Measurements from ENCODE around the gene CACHD1. TPM values are rescaled to one million over a fixed set of nuclear protein-coding genes. Genes with fewer than 3 reads are reported as not detected.

Gene CACHD1
- total RNA-seq, 1 experiment from 2014 or later = 3.9 TPM

- Mint-ChIP-seq H3K27me3 (ENCODE audit: insufficient read depth, unreplicated experiment) (no peaks in the 10 kb centered on the region), H3K9me3 (ENCODE audit: unreplicated experiment) (no peaks in the 10 kb centered on the region), H3K4me1 (ENCODE audit: insufficient read depth, unreplicated experiment) (peaks cover 11% of the 10 kb centered on the region), H3K4me3 (ENCODE audit: unreplicated experiment) (no peak overlapping the region), H3K36me3 (ENCODE audit: insufficient read depth, unreplicated experiment) (no peaks in the 10 kb centered on the region), H3K27ac (ENCODE audit: low read depth, unreplicated experiment) (no peak overlapping the region)
- no peak for TF ChIP-seq CTCF (IDR thresholded peaks at IDR 0.05; ENCODE audit: unreplicated experiment)
- ChIA-PET CTCF (no interaction called here), POLR2A (no interaction called here)
- intact Hi-C loops (cut with micrococcal nuclease) = no loop called here
- no peak for DNase-seq (ENCODE audit: unreplicated experiment)
- BruUV-seq (replicated peaks) = no TSS peak
Observed at GRCh38 chr1:64555947-64556346, 86.0 kb downstream of the CACHD1 start.

GRCh38 chr1:64561993-64562392 is 92.1 kb downstream of the CACHD1 start:
- Mint-ChIP-seq H3K9me3 (ENCODE audit: unreplicated experiment) (no peaks in the 10 kb centered on the region), H3K4me1 (ENCODE audit: insufficient read depth, unreplicated experiment) (peaks cover 8% of the 10 kb centered on the region), H3K4me3 (ENCODE audit: unreplicated experiment) (no peak overlapping the region), H3K36me3 (ENCODE audit: insufficient read depth, unreplicated experiment) (no peaks in the 10 kb centered on the region), H3K27ac (ENCODE audit: low read depth, unreplicated experiment) (no peak overlapping the region), H3K27me3 (ENCODE audit: insufficient read depth, unreplicated experiment) (no peaks in the 10 kb centered on the region)
- ChIA-PET POLR2A (no interaction called here), CTCF (interaction anchor here (0.7 kb wide), 2 partner anchors 27 to 32 kb away, joined by 3 read pairs; no protein-coding TSS in a partner anchor)
- no peak for DNase-seq (ENCODE audit: unreplicated experiment)
- no TSS peak for BruUV-seq (replicated peaks)
- TF ChIP-seq CTCF (IDR thresholded peaks at IDR 0.05; ENCODE audit: unreplicated experiment) = no peak
- intact Hi-C loops (cut with micrococcal nuclease) = no loop called here

GRCh38 chr1:64563958-64564565 is 94.1 kb downstream of the CACHD1 start:
- ChIA-PET CTCF (interaction anchor here (0.6 to 0.8 kb wide), 3 partner anchors 17 to 87 kb away, joined by 3 read pairs; no protein-coding TSS in a partner anchor), POLR2A (interaction anchor here (0.8 kb wide), 1 partner anchor 14 kb away, joined by 3 read pairs; no protein-coding TSS in a partner anchor)
- H3K9me3 Mint-ChIP-seq (ENCODE audit: unreplicated experiment) = no peaks in the 10 kb centered on the region
- TF ChIP-seq CTCF (IDR thresholded peaks at IDR 0.05; ENCODE audit: unreplicated experiment) = no peak
- H3K4me1 Mint-ChIP-seq (ENCODE audit: insufficient read depth, unreplicated experiment) = peaks cover 8% of the 10 kb centered on the region
- intact Hi-C loops (cut with micrococcal nuclease) = no loop called here
- BruUV-seq (replicated peaks) = no TSS peak
- H3K36me3 Mint-ChIP-seq (ENCODE audit: insufficient read depth, unreplicated experiment) = no peaks in the 10 kb centered on the region
- H3K27me3 Mint-ChIP-seq (ENCODE audit: insufficient read depth, unreplicated experiment) = no peaks in the 10 kb centered on the region
- H3K4me3 Mint-ChIP-seq (ENCODE audit: unreplicated experiment) = no peak overlapping the region
- H3K27ac Mint-ChIP-seq (ENCODE audit: low read depth, unreplicated experiment) = no peak overlapping the region
- DNase-seq (ENCODE audit: unreplicated experiment) = no peak

- no peak for TF ChIP-seq CTCF (IDR thresholded peaks at IDR 0.05; ENCODE audit: unreplicated experiment)
- POLR2A ChIA-PET = interaction anchor here (1.2 kb wide), 1 partner anchor 13 kb away, joined by 3 read pairs; no protein-coding TSS in a partner anchor
- Mint-ChIP-seq H3K4me3 (ENCODE audit: unreplicated experiment) (no peak overlapping the region), H3K27me3 (ENCODE audit: insufficient read depth, unreplicated experiment) (no peaks in the 10 kb centered on the region), H3K36me3 (ENCODE audit: insufficient read depth, unreplicated experiment) (no peaks in the 10 kb centered on the region), H3K9me3 (ENCODE audit: unreplicated experiment) (no peaks in the 10 kb centered on the region), H3K27ac (ENCODE audit: low read depth, unreplicated experiment) (no peak overlapping the region), H3K4me1 (ENCODE audit: insufficient read depth, unreplicated experiment) (peaks cover 8% of the 10 kb centered on the region)
- peak; percentile 21 for DNase-seq (ENCODE audit: unreplicated experiment)
- intact Hi-C loops (cut with micrococcal nuclease) = no loop called here
- CTCF ChIA-PET = interaction anchor here (0.6 to 0.8 kb wide), 4 partner anchors 13 to 88 kb away, joined by 3 read pairs; no protein-coding TSS in a partner anchor
- no TSS peak for BruUV-seq (replicated peaks)
Observed at GRCh38 chr1:64564891-64565290, 95.0 kb downstream of the CACHD1 start.
